GM23248 (cell line): ENCODE results near the gene EYA3.

ENCODE experiments used
- EZH2 ChIP-seq: fragments of 200-600 bp; sonication (generic); IDR thresholded peaks from 2 replicates; pipeline ENCODE4 v1.6.1; 2018; ENCODE audit warnings: antibody characterized with exemption, mild to moderate bottlenecking; ENCODE audit not compliant: insufficient read depth, poor library complexity, severe bottlenecking
- EZH2phosphoT487 ChIP-seq: fragments of 200-600 bp; sonication (generic); IDR thresholded peaks from 2 replicates; pipeline ENCODE4 v1.6.1; 2018; ENCODE audit warnings: antibody characterized with exemption, moderate library complexity, mild to moderate bottlenecking, low read depth; ENCODE audit not compliant: insufficient read depth

GRCh38 chr1:27952147-27952546, 136.3 kb downstream of the EYA3 start:
- TF ChIP-seq EZH2 = no peak
- TF ChIP-seq EZH2phosphoT487 = no peak
